GM12892 (cell line): ENCODE measurements around the gene CNTN4.

ENCODE experiments used
- DNase-seq: peaks from one replicate; pipeline ENCODE4 v3.0.0; 2011; ENCODE audit not compliant: insufficient read length
- FAIRE-seq: peaks from 2 replicates; lab custom pipeline; 2011; peaks lifted over from hg19 to GRCh38; lab: Jason Lieb, UNC
- POLR2A ChIP-seq: IDR thresholded peaks from 2 replicates; pipeline ENCODE4 v1.6.1; 2011; ENCODE audit warnings: low read depth, low read length, control low read depth
- POLR2AphosphoS5 ChIP-seq: IDR thresholded peaks from 2 replicates; pipeline ENCODE4 v1.6.1; 2011; ENCODE audit warnings: low read depth, low read length, control low read depth
- TAF1 ChIP-seq: IDR thresholded peaks from 2 replicates; pipeline ENCODE4 v1.6.1; 2011; ENCODE audit warnings: low read depth, mild to moderate bottlenecking, control low read depth, low read length, borderline replicate concordance

The CNTN4 gene

DNA sequence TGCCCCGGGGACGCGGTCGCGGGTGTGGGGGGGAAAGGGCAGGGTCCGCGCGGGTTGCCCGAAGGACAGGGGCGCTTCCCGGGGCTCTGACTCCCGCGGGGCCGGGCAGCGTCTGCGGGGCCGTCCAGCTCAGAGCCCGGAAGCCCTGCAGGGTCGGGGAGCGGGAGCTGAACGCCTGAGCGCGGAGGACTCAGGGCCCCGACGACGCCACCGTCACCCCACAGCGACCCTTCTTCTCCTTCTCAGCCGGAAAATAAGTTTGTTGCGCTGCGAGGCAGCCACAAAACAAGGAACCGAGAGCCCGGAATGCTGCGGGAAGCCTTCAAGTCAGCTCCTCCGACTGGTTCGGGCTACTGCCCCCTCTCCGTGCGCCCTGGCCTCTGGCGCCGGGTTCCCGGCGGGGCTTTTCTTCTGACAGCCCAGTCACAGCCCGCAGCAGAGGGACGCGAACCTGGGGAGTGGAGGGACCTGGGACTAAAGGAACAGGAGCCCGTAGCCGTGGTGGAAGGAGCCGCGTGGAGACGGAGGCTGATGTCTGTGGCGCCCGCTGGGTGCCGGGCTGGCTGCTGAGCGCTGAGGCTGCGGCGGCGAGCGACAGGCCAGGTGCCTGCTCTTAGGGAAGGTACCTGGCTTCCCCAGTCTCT is 484 bp downstream of the CNTN4 start:
- TF ChIP-seq POLR2AphosphoS5 (no peak), POLR2A (no peak), TAF1 (no peak)

GRCh38 chr3:2099779-2100191 is 1.1 kb downstream of the CNTN4 start:
- FAIRE-seq (no peak), DNase-seq (no peak)
- no peak for TF ChIP-seq POLR2AphosphoS5
- TF ChIP-seq TAF1: no peak
- no peak for TF ChIP-seq POLR2A

More for the DNA sequence above, 484 bp downstream of the CNTN4 start:
- no peak for FAIRE-seq
- DNase-seq: no peak

DNA sequence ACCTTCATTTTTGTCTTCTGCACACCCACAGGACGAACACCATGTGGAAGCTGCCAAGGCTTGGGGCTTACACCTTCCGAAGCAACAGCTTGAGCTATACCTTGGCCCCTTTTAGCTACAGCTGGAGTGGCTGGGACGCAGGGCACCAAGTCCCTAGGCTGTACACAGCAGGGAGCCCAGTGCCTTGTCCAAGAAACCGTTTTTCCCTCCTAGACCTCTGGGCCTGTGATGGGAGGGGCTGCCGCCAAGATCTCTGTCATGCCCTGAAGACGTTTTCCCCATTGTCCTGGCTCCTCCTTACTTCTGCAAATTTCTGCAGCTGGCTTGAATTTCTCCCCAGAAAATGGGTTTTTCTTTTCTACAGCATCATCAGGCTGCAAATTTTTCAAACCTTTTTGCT is 7.8 kb downstream of the CNTN4 start:
- DNase-seq: no peak
- no peak for FAIRE-seq

DNA sequence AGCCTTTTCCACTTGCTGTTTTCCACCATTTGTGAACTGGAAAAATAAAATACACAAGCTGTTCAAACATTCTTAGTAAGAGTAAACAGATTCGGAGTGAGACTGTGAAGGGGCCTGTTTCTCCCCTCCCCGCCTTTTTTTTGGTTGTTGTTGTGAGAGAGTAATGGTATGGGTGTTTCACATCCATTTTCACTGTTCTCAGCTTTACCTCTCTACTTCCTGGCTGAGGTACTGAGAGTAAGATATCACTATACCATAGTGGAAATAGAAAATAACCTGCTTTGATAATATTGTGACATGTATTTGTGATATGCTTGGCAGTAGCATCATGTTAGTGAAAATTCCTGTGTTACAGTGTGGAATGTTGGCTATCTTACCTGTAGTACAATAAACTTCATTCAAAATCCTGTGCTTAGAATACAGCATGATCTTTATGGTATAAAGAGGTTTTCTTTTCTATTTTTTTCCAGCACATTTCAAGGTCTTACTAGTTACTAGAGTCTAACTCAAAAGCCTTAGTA is 12.0 kb downstream of the CNTN4 start:
- TF ChIP-seq POLR2A (no peak), TAF1 (no peak), POLR2AphosphoS5 (no peak)
- DNase-seq (no peak), FAIRE-seq (no peak)

More for the DNA sequence above, 7.8 kb downstream of the CNTN4 start:
- TF ChIP-seq TAF1 (no peak), POLR2A (no peak), POLR2AphosphoS5 (no peak)

DNA sequence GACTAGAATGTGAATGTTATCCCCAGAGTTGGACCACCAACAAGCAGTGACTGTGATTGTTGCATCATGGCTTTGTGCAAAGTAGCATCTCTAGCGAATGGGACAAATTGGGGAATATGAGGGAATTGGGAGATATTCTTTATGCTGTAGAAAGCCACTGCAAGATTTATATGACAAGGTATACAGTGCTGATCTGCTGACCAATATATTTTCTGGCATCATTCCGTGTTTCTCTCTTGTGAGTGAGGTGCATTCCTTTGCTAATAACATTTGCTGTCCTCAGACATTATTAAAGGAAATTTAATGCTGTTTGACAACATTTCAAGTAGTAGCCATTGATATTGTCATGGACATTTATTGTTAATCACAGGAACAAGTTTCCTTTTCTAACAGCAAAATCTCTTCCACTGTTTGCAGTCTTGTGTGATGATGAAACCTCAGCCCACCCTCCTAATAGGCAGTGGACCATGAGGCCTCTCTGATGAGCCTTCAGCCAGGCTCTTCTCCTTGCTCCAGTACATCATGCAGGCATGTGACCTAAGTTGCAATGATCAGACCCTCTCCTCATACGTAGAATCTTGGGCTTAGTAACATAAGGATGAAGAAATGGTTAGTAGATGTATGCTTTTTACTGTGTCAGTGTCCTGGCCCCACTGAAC is 16.1 kb downstream of the CNTN4 start:
- FAIRE-seq (no peak), DNase-seq (no peak)
- no peak for TF ChIP-seq POLR2AphosphoS5

DNA sequence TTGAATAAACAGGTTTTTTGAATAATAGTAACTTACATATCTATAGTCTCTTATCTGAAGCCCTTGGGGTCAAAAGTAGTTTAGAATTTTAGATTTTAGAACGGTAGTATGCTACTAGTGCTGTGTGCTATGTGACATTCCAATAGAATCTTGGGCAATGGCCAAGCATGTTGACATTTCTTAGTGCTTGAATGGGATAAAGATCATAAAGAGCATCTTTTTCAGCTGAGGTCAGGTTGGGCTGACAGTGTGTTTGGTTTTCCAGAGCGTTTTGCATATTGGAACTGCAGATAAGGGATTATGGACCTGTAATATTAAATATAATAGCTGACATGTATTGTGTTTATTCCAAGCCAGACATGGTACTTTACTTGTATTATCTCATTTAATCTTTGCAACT is 32.1 kb downstream of the CNTN4 start:
- no peak for TF ChIP-seq POLR2A
- no peak for TF ChIP-seq POLR2AphosphoS5
- no peak for TF ChIP-seq TAF1
- DNase-seq (no peak), FAIRE-seq (no peak)

DNA sequence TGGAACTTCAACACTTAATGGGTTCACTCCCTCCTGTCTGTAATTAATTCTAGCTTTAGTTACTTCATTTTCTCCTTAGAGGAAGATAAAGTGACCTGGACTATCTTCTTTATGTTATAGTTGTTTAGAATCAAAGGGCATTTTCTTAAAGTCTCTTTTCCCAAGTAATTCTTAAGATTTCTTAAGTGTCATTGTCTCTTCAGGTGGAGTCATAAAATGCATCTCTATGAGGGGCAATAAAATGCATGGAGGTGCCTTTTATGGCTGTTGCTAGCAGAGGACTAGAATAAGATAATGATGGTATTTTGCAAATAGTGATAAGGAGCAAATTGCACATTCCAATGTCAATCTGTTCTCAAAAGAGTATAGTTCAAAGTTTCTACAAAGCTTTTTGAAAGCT is 34.5 kb downstream of the CNTN4 start:
- no peak for DNase-seq
- TF ChIP-seq POLR2A (no peak), TAF1 (no peak), POLR2AphosphoS5 (no peak)
- FAIRE-seq: no peak

- TF ChIP-seq POLR2A: no peak
- no peak for TF ChIP-seq TAF1
- no peak for TF ChIP-seq POLR2AphosphoS5
Observed at GRCh38 chr3:2137651-2138050, 39.0 kb downstream of the CNTN4 start.

DNA sequence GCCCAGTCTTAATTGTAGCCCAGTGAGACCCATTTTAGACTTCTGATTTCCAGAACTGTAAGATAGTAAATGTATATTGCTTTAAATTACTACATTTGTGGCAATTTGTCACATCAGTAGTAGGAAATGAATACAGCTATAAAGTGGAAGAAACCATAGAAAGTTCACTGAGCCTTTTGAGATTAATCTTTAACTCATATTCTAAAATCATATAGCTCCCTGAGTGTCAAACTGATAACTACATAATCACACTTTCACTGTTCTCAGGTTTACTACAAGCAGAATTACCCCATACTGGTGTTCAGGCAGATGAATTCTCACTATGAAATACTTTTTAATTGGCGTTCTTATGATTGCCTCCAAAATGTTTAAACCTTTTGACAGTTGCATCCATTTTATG is 42.8 kb downstream of the CNTN4 start:
- FAIRE-seq (no peak), DNase-seq (no peak)
- TF ChIP-seq POLR2AphosphoS5 (no peak), TAF1 (no peak), POLR2A (no peak)

More at GRCh38 chr3:2137651-2138050, 39.0 kb downstream of the CNTN4 start:
- no peak for FAIRE-seq
- no peak for DNase-seq

- no peak for TF ChIP-seq POLR2A
- TF ChIP-seq POLR2AphosphoS5: no peak
- TF ChIP-seq TAF1: no peak
- FAIRE-seq (no peak), DNase-seq (no peak)
Observed at GRCh38 chr3:2148561-2149340, 50.1 kb downstream of the CNTN4 start.

DNA sequence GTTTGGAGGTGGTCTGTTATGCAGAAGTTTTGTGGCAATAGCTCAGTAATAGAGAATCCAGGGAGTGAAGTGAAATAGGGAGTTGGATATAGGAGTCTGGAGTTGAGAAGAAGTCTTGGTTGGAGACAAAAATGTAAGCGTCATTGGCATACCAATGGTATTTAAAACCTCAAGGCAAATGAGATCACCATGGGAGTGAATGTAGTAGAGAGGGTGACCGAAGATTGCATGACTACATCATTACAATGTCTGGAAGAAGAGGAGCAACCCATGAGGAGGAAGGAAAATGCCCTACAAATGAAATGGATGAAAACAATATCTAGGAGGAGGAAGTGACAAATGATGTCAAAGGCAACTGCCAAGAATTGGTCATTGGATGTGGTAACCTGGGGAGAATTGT is 54.4 kb downstream of the CNTN4 start:
- no peak for DNase-seq
- FAIRE-seq: no peak
- TF ChIP-seq TAF1: no peak

DNA sequence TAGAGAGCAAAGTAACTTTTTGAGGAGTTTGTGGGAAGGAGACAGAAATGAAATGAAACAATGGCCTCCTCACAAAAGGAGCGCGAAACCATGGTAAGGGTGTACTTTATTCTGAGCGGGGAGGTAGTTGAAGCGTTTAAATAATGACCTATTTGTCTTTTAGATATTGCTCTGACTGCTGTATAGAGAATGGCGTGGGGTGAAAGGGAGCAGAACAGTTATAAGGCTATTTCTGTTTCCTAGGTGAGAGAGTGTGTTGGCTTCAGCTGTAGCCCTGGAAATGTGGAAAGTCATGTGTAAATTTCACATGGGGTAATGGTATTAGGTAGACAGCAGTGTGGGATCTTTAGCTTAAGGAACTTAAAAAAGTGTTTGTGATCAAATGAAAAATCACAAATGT is 54.9 kb downstream of the CNTN4 start:
- FAIRE-seq: no peak
- DNase-seq: no peak
- no peak for TF ChIP-seq POLR2AphosphoS5

- DNase-seq: no peak
- TF ChIP-seq TAF1: no peak
- no peak for TF ChIP-seq POLR2AphosphoS5
- TF ChIP-seq POLR2A: no peak
- FAIRE-seq: no peak
Observed at GRCh38 chr3:2154621-2155020, 56.0 kb downstream of the CNTN4 start.
